Stimulated activated CD8-positive, alpha-beta memory T cell treated with anti-CD3 and anti-CD28 coated beads, Interleukin-7, amount 100 ng/mL, for 4 hours (primary cell): ENCODE data around the gene TCF12.

Experiments
- DNase-seq, 2 donors: peaks; one replicate each; pipeline ENCODE4 v3.0.0-alpha.2; 2020; ENCODE audit warnings: low read depth in 2 of 2

TCF12 gene

GRCh38 chr15:57297630-57298029 is 379.2 kb downstream of the TCF12 start:
- DNase-seq, result no peak

- no peak for DNase-seq
These were observed 379.8 kb downstream of the TCF12 start for GRCh38 chr15:57298204-57298603.

GRCh38 chr15:57298843-57299550 is 380.6 kb downstream of the TCF12 start:
- no peak for DNase-seq

GRCh38 chr15:57301307-57301706 is 382.9 kb downstream of the TCF12 start:
- DNase-seq, result no peak

- no peak for DNase-seq
These were observed 384.3 kb downstream of the TCF12 start for GRCh38 chr15:57302640-57303257.

- no peak for DNase-seq
These were observed 386.6 kb downstream of the TCF12 start for GRCh38 chr15:57305009-57305408.

- DNase-seq, result peak; percentile 52 to 59
These were observed 387.9 kb downstream of the TCF12 start for GRCh38 chr15:57306161-57306943.

- DNase-seq, result no peak
These were observed 388.5 kb downstream of the TCF12 start for GRCh38 chr15:57306944-57307411.

GRCh38 chr15:57307527-57308169 is 389.2 kb downstream of the TCF12 start:
- no peak for DNase-seq

GRCh38 chr15:57308170-57308545 is 389.7 kb downstream of the TCF12 start:
- no peak for DNase-seq

- no peak for DNase-seq
These were observed 391.7 kb downstream of the TCF12 start for GRCh38 chr15:57309856-57310760.

- DNase-seq, result no peak
These were observed 392.4 kb downstream of the TCF12 start for GRCh38 chr15:57310876-57311275.

GRCh38 chr15:57312006-57312317 is 393.5 kb downstream of the TCF12 start:
- no peak for DNase-seq

GRCh38 chr15:57312318-57313133 is 394.1 kb downstream of the TCF12 start:
- no peak for DNase-seq

GRCh38 chr15:57313134-57313483 is 394.7 kb downstream of the TCF12 start:
- DNase-seq, result no peak

GRCh38 chr15:57314221-57314620 is 395.8 kb downstream of the TCF12 start:
- DNase-seq, result no peak

GRCh38 chr15:57316451-57316850 is 398.0 kb downstream of the TCF12 start:
- no peak for DNase-seq

GRCh38 chr15:57319226-57319918 is 400.9 kb downstream of the TCF12 start:
- DNase-seq, result no peak

- DNase-seq, result no peak
These were observed 401.6 kb downstream of the TCF12 start for GRCh38 chr15:57319919-57320560.
